PC-9 (cell line): ENCODE results near the gene KCNG1. TPM values are rescaled to one million over a fixed set of nuclear protein-coding genes. Genes with fewer than 3 reads are reported as not detected.

Experiments
- BruUV-seq: library from RNA; stranded (reverse); fragments of 400-500 nt; replicated peaks from 2 replicates; lab custom pipeline; 2021; lab: Mats Ljungman, UMichigan
- CTCF ChIA-PET: fragments of 300-600 bp; sonication (Branson Sonifier 250); formaldehyde crosslinking; loops from one replicate; lab custom pipeline; 2022; ENCODE audit warnings: antibody characterized with exemption; lab: Charles Lee
- POLR2A ChIA-PET: fragments of 300-600 bp; sonication (Branson Sonifier 250); formaldehyde crosslinking; loops from one replicate; lab custom pipeline; 2022; ENCODE audit warnings: antibody characterized with exemption; ENCODE audit not compliant: unreplicated experiment; lab: Charles Lee
- DNase-seq, 2 experiments: peaks; one replicate each; pipeline versions ENCODE4 v3.0.0 to v3.0.0-alpha.2; 2015 to 2022; ENCODE audit warnings: mixed read lengths in 1 of 2
- H2AFZ ChIP-seq: fragments of 200-600 bp; sonication (generic); 2 replicates; pipeline ENCODE4 v1.8.1; 2017; ENCODE audit warnings: antibody characterized with exemption
- H3F3A ChIP-seq: fragments of 200-600 bp; sonication (generic); 2 replicates; pipeline ENCODE4 v1.8.1; 2017; ENCODE audit warnings: antibody characterized with exemption, mild to moderate bottlenecking, low read depth; ENCODE audit not compliant: insufficient read depth
- H3K27ac ChIP-seq: fragments of 200-600 bp; sonication (generic); 2 replicates; pipeline ENCODE4 v1.6.1; 2016; ENCODE audit warnings: mixed run types
- H3K27me3 ChIP-seq: fragments of 200-600 bp; sonication (generic); 2 replicates; pipeline ENCODE4 v1.6.1; 2016; ENCODE audit warnings: low read depth, mixed run types; ENCODE audit not compliant: insufficient read depth
- H3K36me3 ChIP-seq: fragments of 200-600 bp; sonication (generic); 2 replicates; pipeline ENCODE4 v1.6.1; 2016; ENCODE audit warnings: low read depth, mixed run types
- H3K4me1 ChIP-seq: fragments of 200-600 bp; sonication (generic); replicated peaks from 2 replicates; pipeline ENCODE4 v1.6.1; 2016; ENCODE audit warnings: mixed run types; ENCODE audit not compliant: insufficient read depth
- H3K4me2 ChIP-seq: fragments of 200-600 bp; sonication (generic); 2 replicates; pipeline ENCODE4 v1.6.1; 2017; ENCODE audit warnings: mixed run types
- H3K4me3 ChIP-seq: fragments of 200-600 bp; sonication (generic); 2 replicates; pipeline ENCODE4 v1.6.1; 2016; ENCODE audit warnings: mixed run types
- H3K79me2 ChIP-seq: fragments of 200-600 bp; sonication (generic); 2 replicates; pipeline ENCODE4 v1.6.1; 2017; ENCODE audit warnings: low read depth, mixed run types
- H3K9me2 ChIP-seq: fragments of 200-600 bp; sonication (generic); 2 replicates; pipeline ENCODE4 v1.8.1; 2017; ENCODE audit warnings: mild to moderate bottlenecking; ENCODE audit not compliant: insufficient read depth
- H3K9me3 ChIP-seq: fragments of 200-600 bp; sonication (generic); 2 replicates; pipeline ENCODE4 v1.8.1; 2016; ENCODE audit warnings: low read depth; ENCODE audit not compliant: insufficient read depth
- H4K20me1 ChIP-seq: fragments of 200-600 bp; sonication (generic); 2 replicates; pipeline ENCODE4 v1.8.1; 2017; ENCODE audit not compliant: insufficient read depth
- EZH2 ChIP-seq: fragments of 200-600 bp; sonication (generic); IDR thresholded peaks from 2 replicates; pipeline ENCODE4 v1.8.0; 2017; ENCODE audit warnings: antibody characterized with exemption, low read depth
- intact Hi-C: fragments of 100-400 bp; cut with micrococcal nuclease; formaldehyde crosslinking; loops from one replicate; pipeline ENCODE4 v1.10.0; 2022; ENCODE audit not compliant: unreplicated experiment
- total RNA-seq: library from RNA; stranded (reverse); gene quantifications from 2 replicates; pipeline ENCODE4 v1.2.3, GENCODE V29; 2021
- TF ChIP-seq, protein P1 (sequence below): fragments of 200-600 bp; sonication (generic); conservative IDR thresholded peaks from 2 replicates; pipeline ENCODE4 v1.6.1; 2017; ENCODE audit warnings: mixed run types, antibody characterized with exemption, mild to moderate bottlenecking, moderate library complexity

The KCNG1 gene
- total RNA-seq, 1 experiment from 2014 or later = not detected

DNA sequence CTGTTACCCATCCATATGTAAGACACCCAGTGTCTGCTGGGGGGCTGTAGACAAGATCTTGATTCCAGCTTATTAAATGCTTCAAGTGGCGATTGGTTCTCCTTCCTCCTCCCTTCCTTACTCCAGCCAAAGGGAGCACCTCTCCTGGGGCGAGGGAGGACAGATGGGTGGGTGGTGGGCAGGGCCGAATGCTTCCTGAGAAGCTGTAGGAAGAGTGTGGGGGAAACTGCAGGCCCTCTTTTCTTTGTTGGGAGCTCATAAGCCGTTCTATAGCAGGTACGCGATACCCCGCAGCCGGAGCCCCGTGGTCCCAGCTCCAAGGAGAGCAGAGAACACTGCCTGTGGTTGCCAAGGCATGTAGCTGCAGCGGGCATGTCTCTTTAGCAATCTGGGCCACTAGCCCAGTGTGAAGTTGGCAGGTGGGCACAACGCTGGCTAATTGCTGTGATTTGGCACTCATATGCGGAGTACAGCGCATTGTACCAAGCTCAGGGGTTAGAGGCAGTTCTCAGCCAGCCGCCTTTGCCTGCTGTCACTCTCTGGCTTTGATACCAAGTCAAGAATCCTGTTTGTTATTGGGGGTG lies 14.7 kb upstream of the KCNG1 start:
- H3K79me2 ChIP-seq = no peaks in the 10 kb centered on the region
- ChIA-PET CTCF (no interaction called here), POLR2A (no interaction called here)
- H3K27me3 ChIP-seq = peaks cover 58% of the 10 kb centered on the region
- no peak for DNase-seq
- no peaks in the 10 kb centered on the region for H3F3A ChIP-seq
- peaks cover 10% of the 10 kb centered on the region for H3K4me1 ChIP-seq
- BruUV-seq = no TSS peak
- no peaks in the 10 kb centered on the region for H4K20me1 ChIP-seq
- no peak overlapping the region for H2AFZ ChIP-seq
- H3K4me3 ChIP-seq = no peak overlapping the region
- TF ChIP-seq, protein P1, sequence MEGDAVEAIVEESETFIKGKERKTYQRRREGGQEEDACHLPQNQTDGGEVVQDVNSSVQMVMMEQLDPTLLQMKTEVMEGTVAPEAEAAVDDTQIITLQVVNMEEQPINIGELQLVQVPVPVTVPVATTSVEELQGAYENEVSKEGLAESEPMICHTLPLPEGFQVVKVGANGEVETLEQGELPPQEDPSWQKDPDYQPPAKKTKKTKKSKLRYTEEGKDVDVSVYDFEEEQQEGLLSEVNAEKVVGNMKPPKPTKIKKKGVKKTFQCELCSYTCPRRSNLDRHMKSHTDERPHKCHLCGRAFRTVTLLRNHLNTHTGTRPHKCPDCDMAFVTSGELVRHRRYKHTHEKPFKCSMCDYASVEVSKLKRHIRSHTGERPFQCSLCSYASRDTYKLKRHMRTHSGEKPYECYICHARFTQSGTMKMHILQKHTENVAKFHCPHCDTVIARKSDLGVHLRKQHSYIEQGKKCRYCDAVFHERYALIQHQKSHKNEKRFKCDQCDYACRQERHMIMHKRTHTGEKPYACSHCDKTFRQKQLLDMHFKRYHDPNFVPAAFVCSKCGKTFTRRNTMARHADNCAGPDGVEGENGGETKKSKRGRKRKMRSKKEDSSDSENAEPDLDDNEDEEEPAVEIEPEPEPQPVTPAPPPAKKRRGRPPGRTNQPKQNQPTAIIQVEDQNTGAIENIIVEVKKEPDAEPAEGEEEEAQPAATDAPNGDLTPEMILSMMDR = no peak
- TF ChIP-seq EZH2 = no peak
- no peaks in the 10 kb centered on the region for H3K36me3 ChIP-seq
- H3K4me2 ChIP-seq = no peak overlapping the region
- intact Hi-C loops = no loop called here
- H3K9me3 ChIP-seq = no peaks in the 10 kb centered on the region
- H3K27ac ChIP-seq = no peak overlapping the region
- H3K9me2 ChIP-seq = no peaks in the 10 kb centered on the region

DNA sequence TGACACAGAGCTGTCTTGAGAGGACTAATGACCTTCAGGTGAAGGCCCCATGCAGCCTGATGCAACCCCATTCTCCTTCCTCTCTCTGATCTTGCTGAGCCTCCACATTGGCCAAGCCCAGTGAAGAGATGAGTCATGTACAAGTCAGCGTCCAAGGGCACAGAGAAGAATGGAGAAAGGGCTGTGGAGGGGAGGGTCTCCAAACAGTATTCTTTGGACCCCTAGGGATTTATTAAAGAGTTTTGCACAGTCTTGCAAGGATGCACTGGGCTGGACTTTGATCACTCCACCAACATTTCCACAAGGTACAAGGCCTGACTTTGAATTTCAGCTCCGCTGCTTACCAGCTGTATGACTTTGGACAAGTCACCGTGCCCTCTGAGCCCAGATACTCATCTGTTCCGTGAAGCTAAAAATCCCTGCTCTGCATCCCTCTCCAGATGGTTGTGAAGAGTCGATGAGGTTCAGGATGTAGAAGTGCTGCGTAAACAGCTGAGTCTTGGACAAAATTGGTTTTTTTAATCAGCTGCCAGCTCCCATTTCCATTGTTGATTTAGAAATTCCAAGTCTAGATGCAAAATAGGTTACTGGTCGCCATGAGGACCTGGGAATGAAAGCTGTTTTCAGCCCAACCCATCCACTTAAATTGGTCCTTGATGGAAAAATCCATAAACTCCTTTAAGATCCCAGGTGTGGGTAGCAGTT lies 14.1 kb upstream of the KCNG1 start:
- Histone ChIP-seq H3K4me2 (no peak overlapping the region), H2AFZ (no peak overlapping the region), H3K79me2 (no peaks in the 10 kb centered on the region), H3K9me2 (no peaks in the 10 kb centered on the region), H3K9me3 (no peaks in the 10 kb centered on the region), H3K4me3 (no peak overlapping the region), H4K20me1 (no peaks in the 10 kb centered on the region), H3K4me1 (peaks cover 10% of the 10 kb centered on the region), H3K27ac (no peak overlapping the region), H3K36me3 (no peaks in the 10 kb centered on the region), H3F3A (no peaks in the 10 kb centered on the region), H3K27me3 (peaks cover 52% of the 10 kb centered on the region)
- POLR2A ChIA-PET = no interaction called here
- no peak for TF ChIP-seq EZH2
- TF ChIP-seq, protein P1 = no peak
- CTCF ChIA-PET = no interaction called here
- intact Hi-C loops = no loop called here
- no peak for DNase-seq
- BruUV-seq = no TSS peak

DNA sequence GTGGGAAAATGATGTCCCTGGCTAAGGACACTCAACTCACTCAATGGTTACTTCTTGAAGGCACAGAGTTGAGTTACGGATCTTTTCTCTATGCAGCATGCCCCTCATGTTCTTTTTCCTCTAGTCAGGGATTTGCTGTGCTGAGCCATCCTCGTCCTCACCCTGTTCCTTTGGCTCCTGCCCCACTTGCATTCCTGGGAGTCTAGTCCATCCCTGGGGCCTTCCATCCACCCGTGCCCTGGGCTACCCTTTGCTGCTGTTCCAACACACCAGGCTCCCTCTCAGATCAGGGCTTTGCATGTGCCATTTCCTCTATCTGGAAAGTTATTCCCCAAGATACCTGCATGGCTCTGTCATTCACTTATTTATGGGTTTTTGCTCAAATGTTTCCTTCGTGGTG lies 13.3 kb upstream of the KCNG1 start:
- Histone ChIP-seq H3K36me3 (no peaks in the 10 kb centered on the region), H3K79me2 (no peaks in the 10 kb centered on the region), H3K27ac (no peak overlapping the region), H3K4me3 (no peak overlapping the region), H3K4me1 (peaks cover 10% of the 10 kb centered on the region), H3K27me3 (peaks cover 51% of the 10 kb centered on the region), H2AFZ (no peak overlapping the region), H4K20me1 (no peaks in the 10 kb centered on the region), H3K4me2 (no peak overlapping the region), H3F3A (no peaks in the 10 kb centered on the region), H3K9me3 (no peaks in the 10 kb centered on the region), H3K9me2 (no peaks in the 10 kb centered on the region)
- intact Hi-C loops = no loop called here
- BruUV-seq = no TSS peak
- CTCF ChIA-PET = no interaction called here
- no peak for DNase-seq
- POLR2A ChIA-PET = no interaction called here
- TF ChIP-seq EZH2 = no peak
- TF ChIP-seq, protein P1 = no peak
